Stimulated activated CD4-positive, alpha-beta T cell treated with anti-CD3 and anti-CD28 coated beads, Interleukin-4, amount 100 ng/mL, for 48 hours (primary cell): ENCODE data around the gene CUBN.

ENCODE experiments used
- DNase-seq, 2 donors: peaks; one replicate each; pipeline ENCODE4 v3.0.0-alpha.2; 2020; ENCODE audit warnings: low read depth in 2 of 2

Gene CUBN

GRCh38 chr10:16989826-16990293, 139.8 kb downstream of the CUBN start:
- DNase-seq = no peak

GRCh38 chr10:16988900-16989299, 140.7 kb downstream of the CUBN start:
- DNase-seq = no peak

GRCh38 chr10:16987976-16988610, 141.5 kb downstream of the CUBN start:
- DNase-seq = no peak

- DNase-seq = no peak
These were observed 142.4 kb downstream of the CUBN start for GRCh38 chr10:16987206-16987621.

GRCh38 chr10:16986406-16987205, 143.0 kb downstream of the CUBN start:
- DNase-seq = no peak

GRCh38 chr10:16986082-16986405, 143.6 kb downstream of the CUBN start:
- DNase-seq = no peak

GRCh38 chr10:16984242-16984641, 145.4 kb downstream of the CUBN start:
- no peak for DNase-seq

GRCh38 chr10:16976803-16977202, 152.8 kb downstream of the CUBN start:
- DNase-seq = no peak

GRCh38 chr10:16975188-16975587, 154.4 kb downstream of the CUBN start:
- DNase-seq = no peak

- no peak for DNase-seq
These were observed 161.1 kb downstream of the CUBN start for GRCh38 chr10:16968416-16969041.

GRCh38 chr10:16967866-16968415, 161.7 kb downstream of the CUBN start:
- DNase-seq = no peak

- peak in 1 of 2 donors; percentile 7 for DNase-seq
These were observed 162.4 kb downstream of the CUBN start for GRCh38 chr10:16966991-16967865.

GRCh38 chr10:16965740-16966447, 163.7 kb downstream of the CUBN start:
- DNase-seq = no peak

GRCh38 chr10:16965344-16965616, 164.3 kb downstream of the CUBN start:
- DNase-seq = no peak

- no peak for DNase-seq
These were observed 164.9 kb downstream of the CUBN start for GRCh38 chr10:16964576-16965343.

- no peak for DNase-seq
These were observed 169.1 kb downstream of the CUBN start for GRCh38 chr10:16960551-16960950.

GRCh38 chr10:16957038-16957437, 172.6 kb downstream of the CUBN start:
- no peak for DNase-seq

- DNase-seq = no peak
These were observed 175.2 kb downstream of the CUBN start for GRCh38 chr10:16954280-16955030.

- DNase-seq = no peak
These were observed 176.3 kb downstream of the CUBN start for GRCh38 chr10:16953270-16953669.

- DNase-seq = no peak
These were observed 177.0 kb downstream of the CUBN start for GRCh38 chr10:16952610-16953009.
